ENCODE results near the gene MRAP2.
"Not testable (repeated sequence)": the region's sequence is repeated elsewhere in the genome, so short reads cannot be mapped to it uniquely, and the experiment has no call there.

Gene MRAP2

GRCh38 chr6:84093441-84094435 lies 60.2 kb downstream of the MRAP2 start:
- Histone ChIP-seq H3K27me3 (ENCODE audit: insufficient read depth, low read length) (no peaks in the 10 kb centered on the region), H3K9ac (ENCODE audit: low read length) (no peak overlapping the region), H3K27ac (ENCODE audit: low read depth, low read length, poor library complexity, severe bottlenecking) (no peak overlapping the region), H3K4me3 (ENCODE audit: low read depth, low read length, poor library complexity, severe bottlenecking) (no peak overlapping the region), H3F3A (ENCODE audit: insufficient read depth, low read length) (no peaks in the 10 kb centered on the region), H3K36me3 (ENCODE audit: insufficient read depth, low read length) (no peaks in the 10 kb centered on the region), H3K4me1 (ENCODE audit: insufficient read depth, low read length, severe bottlenecking) (peaks cover 7% of the 10 kb centered on the region), H3K9me3 (ENCODE audit: low read length) (no peaks in the 10 kb centered on the region), H4K20me1 (ENCODE audit: insufficient read depth, low read length) (no peaks in the 10 kb centered on the region), H3K9me2 (ENCODE audit: low read depth, low read length) (no peaks in the 10 kb centered on the region), H3K79me2 (ENCODE audit: insufficient read depth, low read length) (no peaks in the 10 kb centered on the region), H2AFZ (ENCODE audit: low read length) (no peak overlapping the region), H3K4me2 (ENCODE audit: low read length) (no peak overlapping the region)
- TF ChIP-seq, protein P1, sequence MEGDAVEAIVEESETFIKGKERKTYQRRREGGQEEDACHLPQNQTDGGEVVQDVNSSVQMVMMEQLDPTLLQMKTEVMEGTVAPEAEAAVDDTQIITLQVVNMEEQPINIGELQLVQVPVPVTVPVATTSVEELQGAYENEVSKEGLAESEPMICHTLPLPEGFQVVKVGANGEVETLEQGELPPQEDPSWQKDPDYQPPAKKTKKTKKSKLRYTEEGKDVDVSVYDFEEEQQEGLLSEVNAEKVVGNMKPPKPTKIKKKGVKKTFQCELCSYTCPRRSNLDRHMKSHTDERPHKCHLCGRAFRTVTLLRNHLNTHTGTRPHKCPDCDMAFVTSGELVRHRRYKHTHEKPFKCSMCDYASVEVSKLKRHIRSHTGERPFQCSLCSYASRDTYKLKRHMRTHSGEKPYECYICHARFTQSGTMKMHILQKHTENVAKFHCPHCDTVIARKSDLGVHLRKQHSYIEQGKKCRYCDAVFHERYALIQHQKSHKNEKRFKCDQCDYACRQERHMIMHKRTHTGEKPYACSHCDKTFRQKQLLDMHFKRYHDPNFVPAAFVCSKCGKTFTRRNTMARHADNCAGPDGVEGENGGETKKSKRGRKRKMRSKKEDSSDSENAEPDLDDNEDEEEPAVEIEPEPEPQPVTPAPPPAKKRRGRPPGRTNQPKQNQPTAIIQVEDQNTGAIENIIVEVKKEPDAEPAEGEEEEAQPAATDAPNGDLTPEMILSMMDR (IDR thresholded peaks at IDR 0.05; ENCODE audit: low read length): no peak
- TF ChIP-seq EZH2 (IDR thresholded peaks at IDR 0.05; ENCODE audit: borderline replicate concordance, low read length): no peak

- Histone ChIP-seq H3K79me2 (ENCODE audit: insufficient read depth, low read length) (no peaks in the 10 kb centered on the region), H2AFZ (ENCODE audit: low read length) (no peak overlapping the region), H3F3A (ENCODE audit: insufficient read depth, low read length) (no peaks in the 10 kb centered on the region), H3K36me3 (ENCODE audit: insufficient read depth, low read length) (no peaks in the 10 kb centered on the region), H3K9me2 (ENCODE audit: low read depth, low read length) (no peaks in the 10 kb centered on the region), H4K20me1 (ENCODE audit: insufficient read depth, low read length) (no peaks in the 10 kb centered on the region), H3K27me3 (ENCODE audit: insufficient read depth, low read length) (no peaks in the 10 kb centered on the region), H3K27ac (ENCODE audit: low read depth, low read length, poor library complexity, severe bottlenecking) (no peak overlapping the region), H3K9ac (ENCODE audit: low read length) (no peak overlapping the region), H3K4me2 (ENCODE audit: low read length) (no peak overlapping the region), H3K4me1 (ENCODE audit: insufficient read depth, low read length, severe bottlenecking) (peaks cover 7% of the 10 kb centered on the region), H3K9me3 (ENCODE audit: low read length) (no peaks in the 10 kb centered on the region), H3K4me3 (ENCODE audit: low read depth, low read length, poor library complexity, severe bottlenecking) (no peak overlapping the region)
- TF ChIP-seq, protein P1 (IDR thresholded peaks at IDR 0.05; ENCODE audit: low read length): no peak
- no peak for TF ChIP-seq EZH2 (IDR thresholded peaks at IDR 0.05; ENCODE audit: borderline replicate concordance, low read length)
These were observed 61.6 kb downstream of the MRAP2 start for GRCh38 chr6:84095156-84095555.

DNA sequence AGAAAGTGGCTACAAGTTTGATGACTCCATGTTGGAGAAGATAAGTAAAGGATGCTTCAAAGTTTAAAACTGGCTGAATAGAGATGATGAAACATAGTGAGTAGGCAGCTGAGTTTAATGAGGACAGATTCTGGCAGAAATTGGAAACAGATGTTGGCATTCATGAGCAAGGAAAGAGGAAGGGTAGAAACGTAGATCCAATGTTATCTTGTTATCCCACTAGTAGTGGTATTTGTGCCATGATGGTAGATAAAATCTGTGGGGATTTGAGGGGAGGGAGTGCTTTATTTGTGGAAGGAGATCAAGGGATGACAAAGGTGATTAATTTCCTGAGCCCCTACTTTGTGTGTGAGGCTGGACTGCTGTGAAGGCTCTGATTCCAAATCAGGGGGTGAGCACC lies 69.5 kb downstream of the MRAP2 start:
- Histone ChIP-seq H3K79me2 (ENCODE audit: insufficient read depth, low read length) (no peaks in the 10 kb centered on the region), H3K4me1 (ENCODE audit: insufficient read depth, low read length, severe bottlenecking) (no peaks in the 10 kb centered on the region), H3K27me3 (ENCODE audit: insufficient read depth, low read length) (no peaks in the 10 kb centered on the region), H3K27ac (ENCODE audit: low read depth, low read length, poor library complexity, severe bottlenecking) (no peak overlapping the region), H3F3A (ENCODE audit: insufficient read depth, low read length) (no peaks in the 10 kb centered on the region), H3K9me3 (ENCODE audit: low read length) (no peaks in the 10 kb centered on the region), H3K9me2 (ENCODE audit: low read depth, low read length) (no peaks in the 10 kb centered on the region), H3K9ac (ENCODE audit: low read length) (no peak overlapping the region), H4K20me1 (ENCODE audit: insufficient read depth, low read length) (no peaks in the 10 kb centered on the region), H3K4me3 (ENCODE audit: low read depth, low read length, poor library complexity, severe bottlenecking) (no peak overlapping the region), H3K36me3 (ENCODE audit: insufficient read depth, low read length) (no peaks in the 10 kb centered on the region), H3K4me2 (ENCODE audit: low read length) (no peak overlapping the region), H2AFZ (ENCODE audit: low read length) (no peak overlapping the region)
- TF ChIP-seq EZH2 (IDR thresholded peaks at IDR 0.05; ENCODE audit: borderline replicate concordance, low read length): no peak
- TF ChIP-seq, protein P1 (IDR thresholded peaks at IDR 0.05; ENCODE audit: low read length): no peak

DNA sequence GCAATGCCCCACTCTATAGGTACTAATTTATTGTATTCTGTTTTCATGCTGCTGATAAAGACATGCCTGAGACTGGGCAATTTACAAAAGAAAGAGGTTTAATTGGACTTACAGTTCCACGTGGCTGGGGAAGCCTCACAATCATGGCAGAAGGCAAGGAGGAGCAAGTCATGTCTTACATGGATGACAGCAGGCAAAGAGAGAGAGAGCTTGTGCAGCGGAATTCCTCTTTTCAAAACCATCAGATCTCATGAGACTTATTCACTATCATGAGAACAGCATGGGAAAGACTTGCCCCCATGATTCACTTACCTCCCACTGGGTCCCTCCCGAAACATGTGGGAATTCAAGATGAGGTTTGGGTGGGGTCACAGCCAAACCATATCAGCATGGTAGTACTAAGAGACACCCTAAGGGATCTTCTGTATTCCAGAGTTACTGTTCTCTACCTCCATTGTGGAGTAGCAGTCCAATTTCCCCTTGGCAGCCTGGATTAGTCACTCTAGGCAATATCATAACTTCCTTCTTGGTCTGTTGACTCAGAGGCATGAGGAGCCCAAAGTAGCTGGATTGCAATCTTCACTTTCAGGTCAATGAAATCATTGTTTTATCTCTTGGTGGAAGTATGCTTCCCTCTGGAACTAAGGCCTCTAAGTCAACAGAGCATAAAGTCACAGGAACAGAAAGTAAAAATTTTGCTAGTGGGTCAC lies 71.8 kb downstream of the MRAP2 start:
- not testable (repeated sequence) for H2AFZ ChIP-seq (ENCODE audit: low read length); H3K9me2 ChIP-seq (ENCODE audit: low read depth, low read length); H3K27me3 ChIP-seq (ENCODE audit: insufficient read depth, low read length); H3F3A ChIP-seq (ENCODE audit: insufficient read depth, low read length); H3K9ac ChIP-seq (ENCODE audit: low read length); H3K79me2 ChIP-seq (ENCODE audit: insufficient read depth, low read length); H4K20me1 ChIP-seq (ENCODE audit: insufficient read depth, low read length); H3K4me1 ChIP-seq (ENCODE audit: insufficient read depth, low read length, severe bottlenecking); H3K4me2 ChIP-seq (ENCODE audit: low read length); H3K9me3 ChIP-seq (ENCODE audit: low read length); H3K27ac ChIP-seq (ENCODE audit: low read depth, low read length, poor library complexity, severe bottlenecking); H3K4me3 ChIP-seq (ENCODE audit: low read depth, low read length, poor library complexity, severe bottlenecking); H3K36me3 ChIP-seq (ENCODE audit: insufficient read depth, low read length)

All from OCI-LY1 (cell line).